H9 (cell line): ENCODE data around the gene PLN. TPM values are rescaled to one million over a fixed set of nuclear protein-coding genes. Genes with fewer than 3 reads are reported as not detected.

Experiments
- DNase-seq: peaks from one replicate; pipeline ENCODE4 v3.0.0-alpha.2; 2017
- H2AFZ ChIP-seq: one replicate; pipeline ENCODE4 v1.6.1; 2013; ENCODE audit warnings: mild to moderate bottlenecking, low read length, control low read depth, moderate library complexity
- H2AK5ac ChIP-seq: 2 replicates; pipeline ENCODE4 v1.6.1; 2013; ENCODE audit warnings: low read length, control low read depth, mixed read lengths; ENCODE audit not compliant: insufficient read length
- H2BK120ac ChIP-seq: one replicate; pipeline ENCODE4 v1.6.1; 2013; ENCODE audit warnings: low read depth, mild to moderate bottlenecking, low read length, control low read depth, inconsistent platforms; ENCODE audit not compliant: poor library complexity, severe bottlenecking
- H2BK12ac ChIP-seq: 2 replicates; pipeline ENCODE4 v1.6.1; 2013; ENCODE audit warnings: low read length, control low read depth, mixed read lengths, low read depth; ENCODE audit not compliant: insufficient read length
- H2BK15ac ChIP-seq: 2 replicates; pipeline ENCODE4 v1.6.1; 2013; ENCODE audit warnings: low read depth, low read length, control low read depth
- H2BK20ac ChIP-seq: one replicate; pipeline ENCODE4 v1.6.1; 2013; ENCODE audit warnings: low read depth, mild to moderate bottlenecking, low read length, control low read depth, inconsistent platforms; ENCODE audit not compliant: poor library complexity, severe bottlenecking
- H2BK5ac ChIP-seq: 2 replicates; pipeline ENCODE4 v1.6.1; 2013; ENCODE audit warnings: low read length, control low read depth, mixed read lengths; ENCODE audit not compliant: insufficient read length
- H3K14ac ChIP-seq: 2 replicates; pipeline ENCODE4 v1.6.1; 2013; ENCODE audit warnings: low read length, control low read depth; ENCODE audit not compliant: insufficient read depth
- H3K18ac ChIP-seq: 2 replicates; pipeline ENCODE4 v1.6.1; 2013; ENCODE audit warnings: low read depth, mild to moderate bottlenecking, mixed read lengths, low read length, control low read depth; ENCODE audit not compliant: insufficient read length
- H3K23ac ChIP-seq: 2 replicates; pipeline ENCODE4 v1.6.1; 2013; ENCODE audit warnings: low read length, control low read depth, mixed read lengths, low read depth; ENCODE audit not compliant: insufficient read length
- H3K23me2 ChIP-seq: 2 replicates; pipeline ENCODE4 v1.6.1; 2013; ENCODE audit warnings: low read depth, mild to moderate bottlenecking, mixed read lengths, low read length, control low read depth; ENCODE audit not compliant: insufficient read length, poor library complexity, severe bottlenecking
- H3K27ac ChIP-seq: 2 replicates; pipeline ENCODE4 v1.5.1; 2013; ENCODE audit warnings: low read length, control low read depth, mixed read lengths, low read depth; ENCODE audit not compliant: insufficient read length
- H3K27me3 ChIP-seq: 2 replicates; pipeline ENCODE4 v1.6.1; 2013; ENCODE audit warnings: low read length, control low read depth, inconsistent platforms; ENCODE audit not compliant: insufficient read depth
- H3K4ac ChIP-seq: 2 replicates; pipeline ENCODE4 v1.6.1; 2013; ENCODE audit warnings: low read depth, mild to moderate bottlenecking, control low read depth, inconsistent platforms, low read length, moderate library complexity
- H3K4me1 ChIP-seq: 2 replicates; pipeline ENCODE4 v1.6.1; 2013; ENCODE audit warnings: low read length, control low read depth, inconsistent platforms; ENCODE audit not compliant: insufficient read depth
- H3K4me2 ChIP-seq: 2 replicates; pipeline ENCODE4 v1.6.1; 2013; ENCODE audit warnings: low read length, control low read depth, mixed read lengths; ENCODE audit not compliant: insufficient read length, insufficient read depth
- H3K56ac ChIP-seq: 2 replicates; pipeline ENCODE4 v1.6.1; 2013; ENCODE audit warnings: low read depth, mild to moderate bottlenecking, mixed read lengths, low read length, control low read depth; ENCODE audit not compliant: insufficient read length
- H3K79me1 ChIP-seq: 2 replicates; pipeline ENCODE4 v1.6.1; 2013; ENCODE audit warnings: low read depth, mild to moderate bottlenecking, moderate library complexity, low read length, control low read depth, inconsistent platforms; ENCODE audit not compliant: insufficient read depth, poor library complexity, severe bottlenecking
- H3K79me2 ChIP-seq: 2 replicates; pipeline ENCODE4 v1.6.1; 2013; ENCODE audit warnings: low read length, control low read depth, inconsistent platforms; ENCODE audit not compliant: insufficient read depth
- H3K9ac ChIP-seq: 2 replicates; pipeline ENCODE4 v1.6.1; 2013; ENCODE audit warnings: low read length, control low read depth, mixed read lengths; ENCODE audit not compliant: insufficient read length; ENCODE audit errors: extremely low read depth
- H3K9me3 ChIP-seq: one replicate; pipeline ENCODE4 v1.6.1; 2013; ENCODE audit warnings: low read depth, low read length, inconsistent platforms; ENCODE audit not compliant: control insufficient read depth
- H3T11ph ChIP-seq: one replicate; pipeline ENCODE4 v1.6.1; 2013; ENCODE audit warnings: mild to moderate bottlenecking, low read length, control low read depth, inconsistent platforms
- H4K20me1 ChIP-seq: one replicate; pipeline ENCODE4 v1.6.1; 2013; ENCODE audit not compliant: control insufficient read depth, insufficient read length, insufficient read depth
- H4K5ac ChIP-seq: 2 replicates; pipeline ENCODE4 v1.6.1; 2013; ENCODE audit warnings: low read depth, mild to moderate bottlenecking, mixed read lengths, low read length, control low read depth; ENCODE audit not compliant: insufficient read length
- H4K8ac ChIP-seq: replicated peaks from 2 replicates; pipeline ENCODE4 v1.6.1; 2013; ENCODE audit warnings: low read length, control low read depth, mixed read lengths, low read depth; ENCODE audit not compliant: insufficient read length
- H4K91ac ChIP-seq: 2 replicates; pipeline ENCODE4 v1.6.1; 2013; ENCODE audit warnings: low read depth, mild to moderate bottlenecking, moderate library complexity, mixed read lengths, low read length, control low read depth; ENCODE audit not compliant: insufficient read length
- H3K27ac Mint-ChIP-seq, 3 experiments: 2 replicates in 2 of 3; 3 replicates in 1 of 3; pipeline ENCODE4 v1.8.0; 2020 to 2021; ENCODE audit warnings: mixed read lengths in 3 of 3, mild to moderate bottlenecking in 1 of 3, moderate library complexity in 1 of 3
- H3K27me3 Mint-ChIP-seq: 2 replicates; pipeline ENCODE4 v1.8.0; 2021; ENCODE audit warnings: low read depth, mild to moderate bottlenecking, moderate library complexity, mixed read lengths
- H3K36me3 Mint-ChIP-seq, 3 experiments: 2 replicates in 2 of 3; 3 replicates in 1 of 3; pipeline ENCODE4 v1.8.0; 2020 to 2021; ENCODE audit warnings: low read depth in 3 of 3, mixed read lengths in 3 of 3; ENCODE audit not compliant: insufficient read depth in 1 of 3
- H3K4me1 Mint-ChIP-seq, 2 experiments: 2 replicates each; pipeline ENCODE4 v1.8.0; 2020; ENCODE audit warnings: mixed read lengths in 2 of 2
- H3K4me3 Mint-ChIP-seq, 2 experiments: 2 replicates in 1 of 2; 3 replicates in 1 of 2; pipeline ENCODE4 v1.8.0; 2020 to 2021; ENCODE audit warnings: mild to moderate bottlenecking in 2 of 2, mixed read lengths in 2 of 2, moderate library complexity in 1 of 2
- H3K9me3 Mint-ChIP-seq, 2 experiments: 2 replicates in 1 of 2; 3 replicates in 1 of 2; pipeline ENCODE4 v1.8.0; 2020; ENCODE audit warnings: mild to moderate bottlenecking in 2 of 2, mixed read lengths in 2 of 2, moderate library complexity in 1 of 2
- WGBS: extraction: QIAGEN DNeasy Blood & Tissue Kit; methylation state at CpG from one replicate; pipeline ENCODE4 v1.1.7; 2013; ENCODE audit warnings: missing lambda C conversion rate, low lambda C conversion rate, mixed read lengths; ENCODE audit not compliant: insufficient read length; ENCODE audit errors: extremely low coverage; 5-methylcytosine and 5-hydroxymethylcytosine counted together
- total RNA-seq: library from RNA; stranded (reverse); gene quantifications from 2 replicates; pipeline ENCODE4 v1.2.1, GENCODE V29; 2021
- TF ChIP-seq, protein P1 (sequence below): fragments of 200-600 bp; sonication (generic); conservative IDR thresholded peaks from 3 replicates; pipeline ENCODE4 v1.8.0; 2021; ENCODE audit warnings: antibody characterized with exemption, mild to moderate bottlenecking

Gene PLN
- total RNA-seq, 1 experiment from 2014 or later, result not detected

DNA sequence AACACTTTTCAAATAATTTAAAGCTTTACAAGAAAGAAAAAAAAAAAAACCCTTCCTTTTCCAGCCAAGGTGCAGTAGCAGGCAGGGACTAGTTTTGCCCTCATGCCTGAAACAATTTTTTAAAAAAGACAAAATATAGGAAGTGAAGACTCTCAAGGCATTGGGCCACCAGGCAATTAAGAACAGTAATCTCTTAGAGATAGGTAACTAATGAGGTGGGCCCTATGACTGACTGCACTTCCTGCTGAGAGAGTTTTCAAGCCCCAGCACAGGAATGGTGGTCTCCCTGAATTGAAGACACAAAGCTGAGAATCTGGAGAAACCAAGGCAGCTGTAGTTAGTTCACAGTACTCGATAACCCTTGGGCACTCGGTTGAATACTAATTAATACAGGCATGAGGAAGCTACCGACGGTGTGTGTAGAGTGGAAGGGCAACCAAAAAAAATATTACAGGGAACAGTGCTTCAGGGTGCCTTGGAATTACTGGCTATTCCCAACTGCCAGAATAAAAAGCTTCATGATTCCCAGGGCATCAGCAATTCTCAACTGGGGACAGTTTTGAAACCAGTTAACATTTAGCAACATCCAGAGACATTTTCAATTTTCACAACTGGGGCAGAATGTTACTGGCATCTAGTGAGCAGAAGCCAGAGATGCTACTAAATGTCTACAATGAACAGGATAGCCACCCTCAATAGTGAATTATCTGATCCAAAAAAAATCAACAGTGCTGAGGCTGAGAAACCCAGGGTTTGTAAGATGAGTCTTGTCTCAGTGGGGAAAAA, 36.0 kb upstream of the PLN start:
- H3K18ac ChIP-seq, result no peak overlapping the region
- Mint-ChIP-seq H3K27ac (peak overlapping the region in 1 of 3 experiments; percentile 83; a peak in 4 of 7 replicates), H3K36me3 (no peaks in the 10 kb centered on the region), H3K4me3 (no peak overlapping the region), H3K27me3 (no peaks in the 10 kb centered on the region), H3K9me3 (no peaks in the 10 kb centered on the region), H3K4me1 (no peaks in the 10 kb centered on the region)
- no peak overlapping the region for H2BK120ac ChIP-seq
- H4K5ac ChIP-seq, result no peak overlapping the region
- no peak overlapping the region for H3T11ph ChIP-seq
- no peak overlapping the region for H4K91ac ChIP-seq
- H3K14ac ChIP-seq, result no peak overlapping the region
- H3K23me2 ChIP-seq, result no peaks in the 10 kb centered on the region
- no peaks in the 10 kb centered on the region for H4K20me1 ChIP-seq
- H3K56ac ChIP-seq, result no peak overlapping the region
- DNase-seq, result no peak
- no peak overlapping the region for H3K4me2 ChIP-seq
- no peaks in the 10 kb centered on the region for H3K9me3 ChIP-seq
- no peak overlapping the region for H2BK12ac ChIP-seq
- H3K79me2 ChIP-seq, result no peaks in the 10 kb centered on the region
- H3K27ac ChIP-seq, result no peak overlapping the region
- no peak overlapping the region for H2BK15ac ChIP-seq
- H3K23ac ChIP-seq, result no peak overlapping the region
- no peaks in the 10 kb centered on the region for H3K79me1 ChIP-seq
- H4K8ac ChIP-seq, result no peak overlapping the region
- H3K9ac ChIP-seq, result no peak overlapping the region
- no peaks in the 10 kb centered on the region for H3K4me1 ChIP-seq
- H2BK5ac ChIP-seq, result no peak overlapping the region
- H2AFZ ChIP-seq, result no peak overlapping the region
- no peaks in the 10 kb centered on the region for H3K27me3 ChIP-seq
- no peak overlapping the region for H3K4ac ChIP-seq
- WGBS, result no CpG with 5 or more reads among the region's 4 CpGs
- H2BK20ac ChIP-seq, result no peak overlapping the region
- no peak overlapping the region for H2AK5ac ChIP-seq
- TF ChIP-seq, protein P1, sequence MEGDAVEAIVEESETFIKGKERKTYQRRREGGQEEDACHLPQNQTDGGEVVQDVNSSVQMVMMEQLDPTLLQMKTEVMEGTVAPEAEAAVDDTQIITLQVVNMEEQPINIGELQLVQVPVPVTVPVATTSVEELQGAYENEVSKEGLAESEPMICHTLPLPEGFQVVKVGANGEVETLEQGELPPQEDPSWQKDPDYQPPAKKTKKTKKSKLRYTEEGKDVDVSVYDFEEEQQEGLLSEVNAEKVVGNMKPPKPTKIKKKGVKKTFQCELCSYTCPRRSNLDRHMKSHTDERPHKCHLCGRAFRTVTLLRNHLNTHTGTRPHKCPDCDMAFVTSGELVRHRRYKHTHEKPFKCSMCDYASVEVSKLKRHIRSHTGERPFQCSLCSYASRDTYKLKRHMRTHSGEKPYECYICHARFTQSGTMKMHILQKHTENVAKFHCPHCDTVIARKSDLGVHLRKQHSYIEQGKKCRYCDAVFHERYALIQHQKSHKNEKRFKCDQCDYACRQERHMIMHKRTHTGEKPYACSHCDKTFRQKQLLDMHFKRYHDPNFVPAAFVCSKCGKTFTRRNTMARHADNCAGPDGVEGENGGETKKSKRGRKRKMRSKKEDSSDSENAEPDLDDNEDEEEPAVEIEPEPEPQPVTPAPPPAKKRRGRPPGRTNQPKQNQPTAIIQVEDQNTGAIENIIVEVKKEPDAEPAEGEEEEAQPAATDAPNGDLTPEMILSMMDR, result no peak
